Measurements from ENCODE around the gene WDPCP.

DNA sequence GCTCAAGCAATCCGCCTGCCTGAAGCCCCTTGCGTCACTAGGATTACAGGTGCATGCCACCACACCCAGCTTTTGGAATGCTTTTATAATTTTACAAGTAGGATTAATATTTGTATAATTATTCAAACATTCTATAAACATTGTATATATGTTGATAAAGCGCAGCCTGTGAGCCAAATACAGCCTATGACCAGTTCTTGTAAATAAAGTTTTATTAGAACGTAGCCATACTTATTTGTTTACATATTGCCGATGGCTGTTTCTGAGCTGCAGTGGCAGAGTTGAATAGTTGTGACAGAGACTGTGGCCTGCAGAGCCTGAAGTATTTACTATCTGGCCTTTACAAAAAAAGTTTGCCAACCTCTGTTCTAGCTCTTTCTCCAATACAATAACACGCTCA lies 305.0 kb downstream of the WDPCP start:
- TF ChIP-seq YY1 (IDR thresholded peaks at IDR 0.05; ENCODE audit: insufficient read depth, insufficient read length), result no peak
- TF ChIP-seq SUZ12 (IDR thresholded peaks at IDR 0.05; ENCODE audit: extremely low read depth, insufficient read depth, insufficient read length), result no peak
- TF ChIP-seq ZNF274 (IDR thresholded peaks at IDR 0.05; ENCODE audit: low read depth, low read length), result no peak
